Spleen (tissue), 11 donors: ENCODE data around the gene CDHR2. TPM values are rescaled to one million over a fixed set of nuclear protein-coding genes. Genes with fewer than 3 reads are reported as not detected.

ENCODE experiments used
- DNase-seq: peaks from one replicate; pipeline ENCODE4 v3.0.0-alpha.2; 2020
- H3K27ac ChIP-seq, 8 donors: fragments of 200-600 bp; sonication (generic) in 7 of 8; 1 replicate in 4 of 8; 2 replicates in 4 of 8; pipeline versions ENCODE4 v1.5.0 to v1.8.0; 2016 to 2021; ENCODE audit warnings: inconsistent platforms in 4 of 8, mild to moderate bottlenecking in 4 of 8, moderate library complexity in 1 of 8
- H3K27me3 ChIP-seq, 7 donors: fragments of 200-600 bp; sonication (generic) in 6 of 7; replicated peaks in 1 of 7; 1 replicate in 4 of 7; 2 replicates in 3 of 7; pipeline versions ENCODE4 v1.5.0 to v1.8.0; 2016 to 2021; ENCODE audit warnings: inconsistent platforms in 3 of 7, mild to moderate bottlenecking in 1 of 7
- H3K36me3 ChIP-seq, 6 donors: fragments of 200-600 bp; sonication (generic) in 5 of 6; 1 replicate in 4 of 6; 2 replicates in 2 of 6; pipeline versions ENCODE4 v1.5.0 to v1.8.0; 2016 to 2021; ENCODE audit warnings: inconsistent platforms in 2 of 6
- H3K4me1 ChIP-seq, 6 donors: fragments of 200-600 bp; sonication (generic) in 5 of 6; 1 replicate in 3 of 6; 2 replicates in 3 of 6; pipeline versions ENCODE4 v1.5.0 to v1.8.0; 2016 to 2021; ENCODE audit warnings: inconsistent platforms in 3 of 6
- H3K4me3 ChIP-seq, 8 donors: fragments of 200-600 bp; sonication (generic) in 7 of 8; 1 replicate in 4 of 8; 2 replicates in 4 of 8; pipeline versions ENCODE4 v1.5.0 to v1.8.0; 2016 to 2021; ENCODE audit warnings: inconsistent platforms in 4 of 8, mild to moderate bottlenecking in 4 of 8, moderate library complexity in 2 of 8
- H3K9me3 ChIP-seq, 8 donors: fragments of 200-600 bp; sonication (generic) in 7 of 8; 1 replicate in 4 of 8; 2 replicates in 4 of 8; pipeline versions ENCODE4 v1.5.0 to v1.8.0; 2016 to 2021; ENCODE audit warnings: inconsistent platforms in 4 of 8
- POLR2A ChIP-seq, 3 donors: fragments of 450-650 bp; IDR thresholded peaks; one replicate each; pipeline ENCODE4 v1.5.1; 2017; ENCODE audit warnings: antibody characterized with exemption in 3 of 3, mild to moderate bottlenecking in 1 of 3
- POLR2AphosphoS5 ChIP-seq, 3 donors: sonication (generic); formaldehyde crosslinking; IDR thresholded peaks; one replicate each; pipeline ENCODE4 v1.5.1; 2017; ENCODE audit warnings: antibody characterized with exemption in 3 of 3
- WGBS, 5 donors: extraction: QIAGEN DNeasy Blood & Tissue Kit in 3 of 5; methylation state at CpG; one replicate each; pipeline versions ENCODE4 v1.1.5 to v1.1.7; 2013 to 2018; 5-methylcytosine and 5-hydroxymethylcytosine counted together
- intact Hi-C: fragments of 100-400 bp; cut with DNase I; formaldehyde crosslinking; loops from one replicate; pipeline ENCODE4 v1.15.0; 2023; ENCODE audit warnings: low total_unique reads
- polyA plus RNA-seq, 3 donors: library from polyadenylated mRNA; stranded (reverse); fragments of 200-250 nt; gene quantifications; one replicate each; pipeline ENCODE4 v1.2.1, GENCODE V29; 2013
- total RNA-seq, 7 donors: library from RNA; depleted of rRNA in 3 of 7; stranded (reverse); fragments of >200 nt in 3 of 7; fragmentation: NEBNext Ultra II Directional in 4 of 7; extraction: Animal tissue kit (Norgen Biotek cat#: 25700) in 4 of 7; gene quantifications; one replicate each; pipeline versions ENCODE4 v1.1.0 to v1.2.1, GENCODE V29; 2016 to 2021
- TF ChIP-seq, protein P1 (sequence below), 11 experiments: fragments of 200-600 bp in 7 of 11; fragments of 450-650 bp in 4 of 11; sonication (generic) in 4 of 11; IDR thresholded peaks in 8 of 11; conservative IDR thresholded peaks in 3 of 11; 1 replicate in 7 of 11; 2 replicates in 4 of 11; pipeline versions ENCODE4 v1.4.0 to v1.8.0; 2016 to 2021; ENCODE audit warnings: antibody characterized with exemption in 11 of 11, inconsistent platforms in 4 of 11, mild to moderate bottlenecking in 1 of 11
- donor health status: healthy with polysubstance abuse.
- donor health status: DM: no; HTN: no; CAD: no; lungs with moderate emphysema.
- donor health status: DM: no; HTN: no; CAD: no.
- donor health status: Bipolar disorder and iron deficiency.
- donor health status: healthy.
- donor health status: DM: no; HTN: no; CAD: no.
- donor health status: DM: yes; HTN: yes; CAD: no.

The CDHR2 gene
- total and polyA plus RNA-seq, 10 donors: 0.02 to 1.4 (median 0.33) TPM; not detected in 2

GRCh38 chr5:176538989-176539384 lies 10.2 kb upstream of the CDHR2 start:
- intact Hi-C loops: loop anchor here (10.0 kb wide), 1 partner anchor 94 kb away; the partner anchor contains the start of gene FAF2
- DNase-seq: no peak
- Histone ChIP-seq H3K4me1 (peaks cover 39 to 81% (median 75%) of the 10 kb centered on the region in 6 donors), H3K36me3 (peaks cover 0 to 13% (median 0%) of the 10 kb centered on the region in 6 donors), H3K27me3 (no peaks in the 10 kb centered on the region), H3K9me3 (no peaks in the 10 kb centered on the region), H3K27ac (peak overlapping the region in 5 of 8 donors; percentile 97 to 100 (median 100)), H3K4me3 (no peak overlapping the region)
- 64 to 72% (median 67%) methylated on average over 5 of the region's 5 CpGs for WGBS, 5 donors
- TF ChIP-seq, protein P1, sequence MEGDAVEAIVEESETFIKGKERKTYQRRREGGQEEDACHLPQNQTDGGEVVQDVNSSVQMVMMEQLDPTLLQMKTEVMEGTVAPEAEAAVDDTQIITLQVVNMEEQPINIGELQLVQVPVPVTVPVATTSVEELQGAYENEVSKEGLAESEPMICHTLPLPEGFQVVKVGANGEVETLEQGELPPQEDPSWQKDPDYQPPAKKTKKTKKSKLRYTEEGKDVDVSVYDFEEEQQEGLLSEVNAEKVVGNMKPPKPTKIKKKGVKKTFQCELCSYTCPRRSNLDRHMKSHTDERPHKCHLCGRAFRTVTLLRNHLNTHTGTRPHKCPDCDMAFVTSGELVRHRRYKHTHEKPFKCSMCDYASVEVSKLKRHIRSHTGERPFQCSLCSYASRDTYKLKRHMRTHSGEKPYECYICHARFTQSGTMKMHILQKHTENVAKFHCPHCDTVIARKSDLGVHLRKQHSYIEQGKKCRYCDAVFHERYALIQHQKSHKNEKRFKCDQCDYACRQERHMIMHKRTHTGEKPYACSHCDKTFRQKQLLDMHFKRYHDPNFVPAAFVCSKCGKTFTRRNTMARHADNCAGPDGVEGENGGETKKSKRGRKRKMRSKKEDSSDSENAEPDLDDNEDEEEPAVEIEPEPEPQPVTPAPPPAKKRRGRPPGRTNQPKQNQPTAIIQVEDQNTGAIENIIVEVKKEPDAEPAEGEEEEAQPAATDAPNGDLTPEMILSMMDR (IDR thresholded peaks at IDR 0.05 in 8 of 11, conservative IDR thresholded peaks at IDR 0.05 in 3 of 11): no peak
- TF ChIP-seq POLR2A (IDR thresholded peaks at IDR 0.05) (no peak), POLR2AphosphoS5 (IDR thresholded peaks at IDR 0.05) (no peak)

GRCh38 chr5:176540476-176540899 lies 8.7 kb upstream of the CDHR2 start:
- H3K27ac ChIP-seq: peak overlapping the region in 7 of 8 donors; percentile 89 to 100 (median 95)
- no peaks in the 10 kb centered on the region for H3K36me3 ChIP-seq
- H3K9me3 ChIP-seq: no peaks in the 10 kb centered on the region
- DNase-seq: no peak
- peaks cover 31 to 81% (median 70%) of the 10 kb centered on the region in 6 donors for H3K4me1 ChIP-seq
- intact Hi-C loops: no loop called here
- WGBS, 5 donors: 65 to 92% (median 80%) methylated on average over 8 of the region's 8 CpGs
- H3K4me3 ChIP-seq: peak overlapping the region in 1 of 8 donors; percentile 93
- TF ChIP-seq, protein P1 (IDR thresholded peaks at IDR 0.05 in 8 of 11, conservative IDR thresholded peaks at IDR 0.05 in 3 of 11): no peak
- no peaks in the 10 kb centered on the region for H3K27me3 ChIP-seq

DNA sequence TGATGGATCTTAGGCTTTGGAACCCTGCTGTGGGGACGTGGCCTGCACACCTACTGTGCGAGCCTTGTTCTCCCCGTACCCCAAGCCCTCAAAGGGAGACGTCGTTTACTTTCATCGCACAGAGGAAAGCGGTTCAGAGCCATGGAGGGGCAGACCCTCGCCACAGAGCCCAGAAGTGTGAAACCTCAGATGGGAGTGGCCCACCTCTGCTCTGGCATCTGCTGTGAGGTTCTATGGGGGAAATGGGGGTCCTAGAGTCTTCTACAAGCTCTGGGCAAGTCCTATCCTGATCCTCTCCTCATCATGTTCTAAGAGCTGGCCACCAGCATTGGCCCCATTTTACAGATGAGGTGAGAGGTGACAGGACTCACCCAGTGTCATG lies 8.2 kb upstream of the CDHR2 start:
- DNase-seq: no peak

More for the DNA sequence above, 8.2 kb upstream of the CDHR2 start:
- WGBS, 5 donors: 59 to 84% (median 72%) methylated on average over 8 of the region's 8 CpGs
- Histone ChIP-seq H3K9me3 (no peaks in the 10 kb centered on the region), H3K4me1 (peaks cover 31 to 81% (median 65%) of the 10 kb centered on the region in 6 donors), H3K27ac (peak overlapping the region; percentile 72 to 100 (median 94)), H3K4me3 (peak overlapping the region in 4 of 8 donors; percentile 75 to 93 (median 82)), H3K27me3 (no peaks in the 10 kb centered on the region), H3K36me3 (no peaks in the 10 kb centered on the region)
- intact Hi-C loops: no loop called here
- TF ChIP-seq, protein P1 (IDR thresholded peaks at IDR 0.05 in 8 of 11, conservative IDR thresholded peaks at IDR 0.05 in 3 of 11): no peak
- TF ChIP-seq POLR2A (IDR thresholded peaks at IDR 0.05) (no peak), POLR2AphosphoS5 (IDR thresholded peaks at IDR 0.05) (no peak)
